SK-N-SH (cell line): Measurements from ENCODE around the gene ISX. TPM values are rescaled to one million over a fixed set of nuclear protein-coding genes. Genes with fewer than 3 reads are reported as not detected.

ENCODE experiments used
- CTCF ChIA-PET: fragments of 300-600, 350-600 bp; formaldehyde crosslinking; extraction: SDS; loops from one replicate; lab custom pipeline; 2021; lab: Yijun Ruan, JAX
- POLR2A ChIA-PET: fragments of 350-600 bp; sonication (Branson Sonifier 250); formaldehyde crosslinking; extraction: SDS; loops from one replicate; lab custom pipeline; 2020; ENCODE audit warnings: antibody characterized with exemption, inconsistent platforms; lab: Yijun Ruan, JAX
- DNase-seq: peaks from one replicate; pipeline ENCODE4 v3.0.0; 2012
- H2AFZ ChIP-seq: fragments of 200-600 bp; sonication (generic); 2 replicates; pipeline ENCODE4 v1.8.1; 2016; ENCODE audit warnings: antibody characterized with exemption, mild to moderate bottlenecking, low read depth
- H3F3A ChIP-seq: fragments of 200-600 bp; sonication (generic); replicated peaks from 2 replicates; pipeline ENCODE3; 2016; ENCODE audit warnings: antibody characterized with exemption, mild to moderate bottlenecking; ENCODE audit not compliant: insufficient read depth
- H3K27ac ChIP-seq, 2 experiments: fragments of 200-500 bp in 1 of 2; fragments of 200-600 bp in 1 of 2; sonication (Bioruptor generic) in 1 of 2; sonication (generic), shearing (Covaris generic) in 1 of 2; 2 replicates each; pipeline versions ENCODE4 v1.5.1 to v1.6.1; 2014 to 2016; ENCODE audit warnings: low read depth in 2 of 2, inconsistent platforms in 1 of 2, low read length in 1 of 2, mild to moderate bottlenecking in 1 of 2, mixed read lengths in 1 of 2
- H3K27me3 ChIP-seq: fragments of 200-600 bp; sonication (generic), shearing (Covaris generic); 2 replicates; pipeline ENCODE4 v1.6.1; 2016; ENCODE audit warnings: mixed run types; ENCODE audit not compliant: insufficient read depth
- H3K36me3 ChIP-seq, 2 experiments: fragments of 200-500 bp in 1 of 2; fragments of 200-600 bp in 1 of 2; sonication (Bioruptor generic) in 1 of 2; sonication (generic) in 1 of 2; replicated peaks in 1 of 2; 2 replicates each; pipeline versions ENCODE3 to v1.5.1; 2014 to 2016; ENCODE audit warnings: low read length in 1 of 2, mild to moderate bottlenecking in 1 of 2; ENCODE audit not compliant: insufficient read depth in 2 of 2, control insufficient read depth in 1 of 2
- H3K4me1 ChIP-seq, 2 experiments: fragments of 200-500 bp in 1 of 2; fragments of 200-600 bp in 1 of 2; sonication (Bioruptor generic) in 1 of 2; sonication (generic), shearing (Covaris generic) in 1 of 2; 2 replicates each; pipeline versions ENCODE4 v1.5.1 to v1.6.1; 2014 to 2016; ENCODE audit warnings: low read depth in 1 of 2, low read length in 1 of 2, mixed run types in 1 of 2; ENCODE audit not compliant: insufficient read depth in 2 of 2, control insufficient read depth in 1 of 2
- H3K4me2 ChIP-seq: fragments of 200-600 bp; sonication (generic), shearing (Covaris generic); 2 replicates; pipeline ENCODE4 v1.6.1; 2017; ENCODE audit warnings: mixed run types
- H3K4me3 ChIP-seq, 2 experiments: fragments of 200-500 bp in 1 of 2; fragments of 200-600 bp in 1 of 2; sonication (Bioruptor generic) in 1 of 2; sonication (generic), shearing (Covaris generic) in 1 of 2; 2 replicates each; pipeline versions ENCODE4 v1.5.1 to v1.8.1; 2014 to 2016; ENCODE audit warnings: low read depth in 2 of 2, inconsistent platforms in 1 of 2, low read length in 1 of 2, mild to moderate bottlenecking in 1 of 2, mixed read lengths in 1 of 2, moderate library complexity in 1 of 2
- H3K79me2 ChIP-seq: fragments of 200-600 bp; sonication (generic); 2 replicates; pipeline ENCODE4 v1.8.1; 2017; ENCODE audit warnings: mild to moderate bottlenecking; ENCODE audit not compliant: insufficient read depth
- H3K9ac ChIP-seq: fragments of 200-600 bp; sonication (generic); 2 replicates; pipeline ENCODE4 v1.6.1; 2017; ENCODE audit warnings: mixed run types
- H3K9me2 ChIP-seq: fragments of 200-600 bp; sonication (generic); 2 replicates; pipeline ENCODE4 v1.6.1; 2017; ENCODE audit warnings: mixed run types
- H3K9me3 ChIP-seq: fragments of 200-600 bp; sonication (generic); 2 replicates; pipeline ENCODE4 v1.6.1; 2017; ENCODE audit warnings: mixed run types, mild to moderate bottlenecking, moderate library complexity
- H4K20me1 ChIP-seq: fragments of 200-600 bp; sonication (generic); 2 replicates; pipeline ENCODE4 v1.6.1; 2017; ENCODE audit warnings: mild to moderate bottlenecking, mixed run types; ENCODE audit not compliant: insufficient read depth
- ELF1 ChIP-seq: IDR thresholded peaks from 2 replicates; pipeline ENCODE4 v1.4.0; 2012
- EP300 ChIP-seq, 2 experiments: IDR thresholded peaks; 2 replicates each; pipeline versions ENCODE4 v1.4.0 to v1.6.1; 2012; ENCODE audit warnings: borderline replicate concordance in 1 of 2, low read depth in 1 of 2, low read length in 1 of 2
- EZH2phosphoT487 ChIP-seq: fragments of 200-600 bp; sonication (generic); IDR thresholded peaks from 2 replicates; pipeline ENCODE4 v1.6.1; 2017; ENCODE audit warnings: low read depth, mixed run types, mild to moderate bottlenecking, antibody characterized with exemption, moderate library complexity, borderline replicate concordance
- GATA2 ChIP-seq: sonication (generic); formaldehyde crosslinking; IDR thresholded peaks from 2 replicates; pipeline ENCODE4 v1.5.0; 2020; ENCODE audit warnings: mild to moderate bottlenecking, missing genetic modification reagents
- JUND ChIP-seq: IDR thresholded peaks from 2 replicates; pipeline ENCODE4 v1.4.0; 2012
- MXI1 ChIP-seq: IDR thresholded peaks from 2 replicates; pipeline ENCODE4 v1.6.1; 2012; ENCODE audit warnings: mild to moderate bottlenecking, low read depth, low read length, improper control_type of control experiment
- NFIC ChIP-seq: IDR thresholded peaks from 2 replicates; pipeline ENCODE4 v1.4.0; 2012; ENCODE audit warnings: borderline replicate concordance
- NRF1 ChIP-seq: IDR thresholded peaks from 2 replicates; pipeline ENCODE4 v1.6.1; 2012; ENCODE audit warnings: low read depth, mild to moderate bottlenecking, low read length
- RAD21 ChIP-seq: IDR thresholded peaks from 2 replicates; pipeline ENCODE4 v1.6.1; 2012; ENCODE audit warnings: mild to moderate bottlenecking, low read length
- RFX5 ChIP-seq: IDR thresholded peaks from 2 replicates; pipeline ENCODE4 v1.6.1; 2012; ENCODE audit warnings: mild to moderate bottlenecking, improper control_type of control experiment, low read length
- RXRA ChIP-seq: IDR thresholded peaks from 2 replicates; pipeline ENCODE4 v1.4.0; 2012; ENCODE audit warnings: low read depth, mild to moderate bottlenecking, borderline replicate concordance
- SIN3A ChIP-seq: IDR thresholded peaks from 2 replicates; pipeline ENCODE4 v1.6.1; 2012; ENCODE audit warnings: low read depth, mild to moderate bottlenecking, low read length, moderate library complexity, borderline replicate concordance
- TAF1 ChIP-seq: IDR thresholded peaks from 2 replicates; pipeline ENCODE4 v1.6.1; 2012; ENCODE audit warnings: low read depth, mild to moderate bottlenecking, low read length, moderate library complexity, borderline replicate concordance
- YY1 ChIP-seq: IDR thresholded peaks from 2 replicates; pipeline ENCODE4 v1.4.0; 2012; ENCODE audit warnings: low read depth, mild to moderate bottlenecking
- WGBS: methylation state at CpG from one replicate; pipeline ENCODE4 v1.1.6; 2017; ENCODE audit warnings: low lambda C conversion rate; 5-methylcytosine and 5-hydroxymethylcytosine counted together
- polyA plus RNA-seq, 3 experiments: library from polyadenylated mRNA; depleted of rRNA; stranded (reverse); fragments of >200 nt; gene quantifications; 2 replicates each; pipeline ENCODE4 v1.2.3, GENCODE V29; 2012
- TF ChIP-seq, protein P1 (sequence below): IDR thresholded peaks from 2 replicates; pipeline ENCODE4; 2012
- TF ChIP-seq, protein P2 (sequence below): fragments of 200-600 bp; sonication (generic); IDR thresholded peaks from 2 replicates; pipeline ENCODE4 v1.6.1; 2017; ENCODE audit warnings: antibody characterized with exemption, mild to moderate bottlenecking, moderate library complexity
- TF ChIP-seq, protein P3 (sequence below): IDR thresholded peaks from 2 replicates; pipeline ENCODE4 v1.4.0; 2012; ENCODE audit warnings: low read depth, borderline replicate concordance
- TF ChIP-seq, protein P4 (sequence below): fragments of 150-350 bp; IDR thresholded peaks from 2 replicates; pipeline ENCODE4 v1.6.1; 2017; ENCODE audit warnings: antibody characterized with exemption, low read length, low read depth, borderline replicate concordance
- TF ChIP-seq, protein P5 (sequence below): IDR thresholded peaks from 2 replicates; pipeline ENCODE4 v1.6.1; 2012; ENCODE audit warnings: mild to moderate bottlenecking, low read depth, low read length, moderate library complexity

The ISX gene
- polyA plus RNA-seq, 1 of the 3 experiments (the other 2 are of a cell fraction) = not detected

DNA sequence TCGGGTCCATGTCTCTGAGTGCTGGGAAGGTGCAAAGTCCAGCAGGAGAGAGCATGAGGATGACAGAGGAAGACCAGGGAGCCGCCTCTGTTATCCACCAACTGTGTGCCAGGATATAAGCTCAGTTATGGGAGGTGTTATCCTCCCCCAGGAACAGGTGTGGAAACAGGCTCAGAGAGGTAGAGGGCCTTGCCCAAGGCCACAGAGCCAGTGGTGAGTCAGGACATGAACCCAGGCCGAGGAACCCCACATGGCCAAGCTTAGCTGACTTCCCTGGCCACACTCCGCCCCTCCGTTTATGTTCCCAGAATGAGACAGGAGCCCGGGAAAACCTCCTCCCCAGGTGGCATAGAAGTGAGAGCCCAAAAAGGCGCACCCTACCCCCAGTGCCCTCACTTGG lies 50.3 kb downstream of the ISX start (continued):
- TF ChIP-seq JUND = no peak
- no peak for TF ChIP-seq GATA2 (CRISPR knock-in tag)
- no peak for TF ChIP-seq NRF1
- TF ChIP-seq NFIC = no peak
- TF ChIP-seq, protein P1, sequence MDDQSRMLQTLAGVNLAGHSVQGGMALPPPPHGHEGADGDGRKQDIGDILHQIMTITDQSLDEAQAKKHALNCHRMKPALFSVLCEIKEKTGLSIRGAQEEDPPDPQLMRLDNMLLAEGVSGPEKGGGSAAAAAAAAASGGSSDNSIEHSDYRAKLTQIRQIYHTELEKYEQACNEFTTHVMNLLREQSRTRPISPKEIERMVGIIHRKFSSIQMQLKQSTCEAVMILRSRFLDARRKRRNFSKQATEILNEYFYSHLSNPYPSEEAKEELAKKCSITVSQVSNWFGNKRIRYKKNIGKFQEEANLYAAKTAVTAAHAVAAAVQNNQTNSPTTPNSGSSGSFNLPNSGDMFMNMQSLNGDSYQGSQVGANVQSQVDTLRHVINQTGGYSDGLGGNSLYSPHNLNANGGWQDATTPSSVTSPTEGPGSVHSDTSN = no peak
- no peak for TF ChIP-seq TAF1
- no peak for TF ChIP-seq RAD21
- TF ChIP-seq, protein P2, sequence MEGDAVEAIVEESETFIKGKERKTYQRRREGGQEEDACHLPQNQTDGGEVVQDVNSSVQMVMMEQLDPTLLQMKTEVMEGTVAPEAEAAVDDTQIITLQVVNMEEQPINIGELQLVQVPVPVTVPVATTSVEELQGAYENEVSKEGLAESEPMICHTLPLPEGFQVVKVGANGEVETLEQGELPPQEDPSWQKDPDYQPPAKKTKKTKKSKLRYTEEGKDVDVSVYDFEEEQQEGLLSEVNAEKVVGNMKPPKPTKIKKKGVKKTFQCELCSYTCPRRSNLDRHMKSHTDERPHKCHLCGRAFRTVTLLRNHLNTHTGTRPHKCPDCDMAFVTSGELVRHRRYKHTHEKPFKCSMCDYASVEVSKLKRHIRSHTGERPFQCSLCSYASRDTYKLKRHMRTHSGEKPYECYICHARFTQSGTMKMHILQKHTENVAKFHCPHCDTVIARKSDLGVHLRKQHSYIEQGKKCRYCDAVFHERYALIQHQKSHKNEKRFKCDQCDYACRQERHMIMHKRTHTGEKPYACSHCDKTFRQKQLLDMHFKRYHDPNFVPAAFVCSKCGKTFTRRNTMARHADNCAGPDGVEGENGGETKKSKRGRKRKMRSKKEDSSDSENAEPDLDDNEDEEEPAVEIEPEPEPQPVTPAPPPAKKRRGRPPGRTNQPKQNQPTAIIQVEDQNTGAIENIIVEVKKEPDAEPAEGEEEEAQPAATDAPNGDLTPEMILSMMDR = no peak
- no peak for TF ChIP-seq EP300 (IDR thresholded peaks at IDR 0.05; ENCODE audit: borderline replicate concordance in 1 of 2, low read depth in 1 of 2, low read length in 1 of 2)
- TF ChIP-seq ELF1 = no peak
- no peak for TF ChIP-seq MXI1

DNA sequence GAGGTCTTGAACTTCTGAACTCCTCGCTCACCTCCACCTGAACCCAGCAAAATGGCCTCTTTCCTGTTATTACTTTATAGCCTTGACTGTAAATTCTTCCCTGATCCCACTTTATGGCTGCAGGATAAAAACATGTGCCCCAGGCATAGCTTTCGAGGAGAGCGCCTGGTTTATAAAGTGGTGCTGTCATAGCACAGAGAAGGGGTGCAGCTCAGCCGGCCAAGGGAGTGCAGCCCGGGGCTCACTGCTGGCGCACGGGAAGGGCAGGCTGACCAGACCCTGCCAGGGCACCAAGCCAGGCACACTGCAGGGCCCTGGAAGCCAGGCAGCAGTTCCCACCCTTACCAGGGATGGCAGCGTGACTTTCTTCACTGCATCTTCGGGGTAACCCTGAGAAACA lies 50.9 kb downstream of the ISX start:
- no peak for DNase-seq
- WGBS = 12% methylated on average over 9 of the region's 9 CpGs
- CTCF ChIA-PET = interaction anchor here (1.1 to 1.3 kb wide), 2 partner anchors 22 to 34 kb away, joined by 3 to 4 read pairs; no protein-coding TSS in a partner anchor
- H3K9me2 ChIP-seq = no peaks in the 10 kb centered on the region
- H3K27me3 ChIP-seq = no peaks in the 10 kb centered on the region; the same call in 1 of the 2 replicates
- H3K4me1 ChIP-seq = no peaks in the 10 kb centered on the region
- H3K9ac ChIP-seq = no peak overlapping the region
- H3K27ac ChIP-seq = no peak overlapping the region
- no peaks in the 10 kb centered on the region for H3F3A ChIP-seq
- no peak overlapping the region for H2AFZ ChIP-seq
- no peaks in the 10 kb centered on the region for H3K9me3 ChIP-seq
- no peak for TF ChIP-seq TAF1
- no peak for TF ChIP-seq YY1
- no peak for TF ChIP-seq GATA2 (CRISPR knock-in tag)
- no peak for TF ChIP-seq MXI1
- TF ChIP-seq, protein P3, sequence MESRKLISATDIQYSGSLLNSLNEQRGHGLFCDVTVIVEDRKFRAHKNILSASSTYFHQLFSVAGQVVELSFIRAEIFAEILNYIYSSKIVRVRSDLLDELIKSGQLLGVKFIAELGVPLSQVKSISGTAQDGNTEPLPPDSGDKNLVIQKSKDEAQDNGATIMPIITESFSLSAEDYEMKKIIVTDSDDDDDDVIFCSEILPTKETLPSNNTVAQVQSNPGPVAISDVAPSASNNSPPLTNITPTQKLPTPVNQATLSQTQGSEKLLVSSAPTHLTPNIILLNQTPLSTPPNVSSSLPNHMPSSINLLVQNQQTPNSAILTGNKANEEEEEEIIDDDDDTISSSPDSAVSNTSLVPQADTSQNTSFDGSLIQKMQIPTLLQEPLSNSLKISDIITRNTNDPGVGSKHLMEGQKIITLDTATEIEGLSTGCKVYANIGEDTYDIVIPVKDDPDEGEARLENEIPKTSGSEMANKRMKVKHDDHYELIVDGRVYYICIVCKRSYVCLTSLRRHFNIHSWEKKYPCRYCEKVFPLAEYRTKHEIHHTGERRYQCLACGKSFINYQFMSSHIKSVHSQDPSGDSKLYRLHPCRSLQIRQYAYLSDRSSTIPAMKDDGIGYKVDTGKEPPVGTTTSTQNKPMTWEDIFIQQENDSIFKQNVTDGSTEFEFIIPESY = no peak
- TF ChIP-seq, protein P1 = no peak
- TF ChIP-seq, protein P4, sequence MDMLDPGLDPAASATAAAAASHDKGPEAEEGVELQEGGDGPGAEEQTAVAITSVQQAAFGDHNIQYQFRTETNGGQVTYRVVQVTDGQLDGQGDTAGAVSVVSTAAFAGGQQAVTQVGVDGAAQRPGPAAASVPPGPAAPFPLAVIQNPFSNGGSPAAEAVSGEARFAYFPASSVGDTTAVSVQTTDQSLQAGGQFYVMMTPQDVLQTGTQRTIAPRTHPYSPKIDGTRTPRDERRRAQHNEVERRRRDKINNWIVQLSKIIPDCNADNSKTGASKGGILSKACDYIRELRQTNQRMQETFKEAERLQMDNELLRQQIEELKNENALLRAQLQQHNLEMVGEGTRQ = no peak
- TF ChIP-seq, protein P5, sequence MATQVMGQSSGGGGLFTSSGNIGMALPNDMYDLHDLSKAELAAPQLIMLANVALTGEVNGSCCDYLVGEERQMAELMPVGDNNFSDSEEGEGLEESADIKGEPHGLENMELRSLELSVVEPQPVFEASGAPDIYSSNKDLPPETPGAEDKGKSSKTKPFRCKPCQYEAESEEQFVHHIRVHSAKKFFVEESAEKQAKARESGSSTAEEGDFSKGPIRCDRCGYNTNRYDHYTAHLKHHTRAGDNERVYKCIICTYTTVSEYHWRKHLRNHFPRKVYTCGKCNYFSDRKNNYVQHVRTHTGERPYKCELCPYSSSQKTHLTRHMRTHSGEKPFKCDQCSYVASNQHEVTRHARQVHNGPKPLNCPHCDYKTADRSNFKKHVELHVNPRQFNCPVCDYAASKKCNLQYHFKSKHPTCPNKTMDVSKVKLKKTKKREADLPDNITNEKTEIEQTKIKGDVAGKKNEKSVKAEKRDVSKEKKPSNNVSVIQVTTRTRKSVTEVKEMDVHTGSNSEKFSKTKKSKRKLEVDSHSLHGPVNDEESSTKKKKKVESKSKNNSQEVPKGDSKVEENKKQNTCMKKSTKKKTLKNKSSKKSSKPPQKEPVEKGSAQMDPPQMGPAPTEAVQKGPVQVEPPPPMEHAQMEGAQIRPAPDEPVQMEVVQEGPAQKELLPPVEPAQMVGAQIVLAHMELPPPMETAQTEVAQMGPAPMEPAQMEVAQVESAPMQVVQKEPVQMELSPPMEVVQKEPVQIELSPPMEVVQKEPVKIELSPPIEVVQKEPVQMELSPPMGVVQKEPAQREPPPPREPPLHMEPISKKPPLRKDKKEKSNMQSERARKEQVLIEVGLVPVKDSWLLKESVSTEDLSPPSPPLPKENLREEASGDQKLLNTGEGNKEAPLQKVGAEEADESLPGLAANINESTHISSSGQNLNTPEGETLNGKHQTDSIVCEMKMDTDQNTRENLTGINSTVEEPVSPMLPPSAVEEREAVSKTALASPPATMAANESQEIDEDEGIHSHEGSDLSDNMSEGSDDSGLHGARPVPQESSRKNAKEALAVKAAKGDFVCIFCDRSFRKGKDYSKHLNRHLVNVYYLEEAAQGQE = no peak
- no peak for TF ChIP-seq SIN3A
- no peak for TF ChIP-seq EZH2phosphoT487
- no peak for TF ChIP-seq RFX5
- TF ChIP-seq RXRA = no peak
- no peak overlapping the region for H3K4me3 ChIP-seq
- no peak overlapping the region for H3K4me2 ChIP-seq
- H3K36me3 ChIP-seq = no peaks in the 10 kb centered on the region
- POLR2A ChIA-PET = no interaction called here
- H3K79me2 ChIP-seq = no peaks in the 10 kb centered on the region
- H4K20me1 ChIP-seq = no peaks in the 10 kb centered on the region
